HG03045 (cell line): Measurements from ENCODE around the gene GH1.

Source experiments
- ATAC-seq: cut with Tn5 transposase; IDR thresholded peaks from one replicate; pipeline ENCODE4 v1.9.1; 2021; ENCODE audit warnings: mild to moderate bottlenecking, moderate library complexity; ENCODE audit not compliant: unreplicated experiment

Gene GH1

DNA sequence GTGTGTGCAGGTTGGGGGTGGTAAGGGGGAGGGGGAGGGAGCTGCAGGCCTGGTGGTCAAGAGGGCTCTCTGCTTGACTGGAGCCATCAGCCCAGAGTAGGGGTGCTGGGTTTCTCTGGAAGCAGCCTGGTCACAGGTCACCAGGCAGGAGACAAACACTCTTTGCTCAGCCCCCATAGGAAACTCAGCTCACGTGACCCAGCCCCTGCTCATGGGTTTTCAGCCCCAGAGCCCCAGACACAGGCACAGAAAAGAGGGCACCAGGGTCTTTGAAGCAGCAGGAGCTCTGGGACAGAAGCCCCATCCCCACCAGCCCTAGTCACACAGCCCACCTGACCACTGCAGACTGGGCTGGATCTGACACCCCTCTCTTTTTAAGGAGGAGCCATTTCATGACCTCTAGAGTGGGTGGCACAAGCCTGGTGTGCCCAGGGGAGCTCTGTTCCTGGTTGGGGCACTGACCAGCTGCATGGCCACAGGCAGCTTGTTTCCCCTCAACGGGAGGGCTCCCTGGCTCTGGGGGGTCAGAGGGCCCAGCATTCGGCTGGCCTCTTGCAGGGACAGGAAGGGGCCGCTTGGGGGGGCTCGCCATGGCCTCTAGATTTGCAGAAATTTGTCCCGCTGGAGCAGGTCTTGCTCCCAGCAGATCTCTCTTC lies 27.3 kb upstream of the GH1 start:
- ATAC-seq: no peak

DNA sequence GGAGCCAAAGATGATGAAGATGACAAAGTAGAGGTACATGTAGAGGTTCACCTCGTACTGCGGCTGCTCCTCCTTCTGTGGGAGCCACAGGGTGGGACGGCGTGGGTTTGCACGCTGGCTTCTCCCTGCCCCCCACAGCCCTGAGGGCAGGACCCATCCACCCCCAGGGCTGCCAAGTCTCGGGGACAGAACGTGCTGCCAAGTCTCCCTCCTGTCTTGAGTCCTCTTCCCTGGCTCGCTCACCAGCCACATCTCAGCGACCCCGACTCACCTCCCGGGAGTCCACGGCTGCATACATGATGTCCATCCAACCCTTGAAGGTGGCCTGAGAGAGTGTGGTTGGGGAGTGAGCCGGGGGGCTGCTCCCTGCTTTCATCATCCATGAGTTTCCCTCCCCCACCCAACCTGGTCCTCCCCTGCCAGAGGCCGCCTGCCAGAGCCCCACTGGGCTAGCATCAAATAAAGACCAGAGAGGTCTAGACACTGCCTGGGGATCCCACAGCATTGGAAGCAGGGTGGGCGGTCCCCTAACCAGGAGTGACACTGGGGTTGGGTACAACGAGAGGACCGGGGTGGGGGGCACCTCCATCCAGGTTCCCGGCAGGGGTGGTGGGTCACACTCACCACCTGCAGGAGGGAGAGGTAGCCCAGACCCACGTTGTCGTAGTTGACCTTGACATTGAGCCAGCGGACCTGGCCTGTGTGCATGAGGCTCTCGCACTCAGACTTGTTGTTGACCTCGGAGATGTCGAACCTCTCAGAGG lies 26.3 kb upstream of the GH1 start:
- ATAC-seq: no peak

DNA sequence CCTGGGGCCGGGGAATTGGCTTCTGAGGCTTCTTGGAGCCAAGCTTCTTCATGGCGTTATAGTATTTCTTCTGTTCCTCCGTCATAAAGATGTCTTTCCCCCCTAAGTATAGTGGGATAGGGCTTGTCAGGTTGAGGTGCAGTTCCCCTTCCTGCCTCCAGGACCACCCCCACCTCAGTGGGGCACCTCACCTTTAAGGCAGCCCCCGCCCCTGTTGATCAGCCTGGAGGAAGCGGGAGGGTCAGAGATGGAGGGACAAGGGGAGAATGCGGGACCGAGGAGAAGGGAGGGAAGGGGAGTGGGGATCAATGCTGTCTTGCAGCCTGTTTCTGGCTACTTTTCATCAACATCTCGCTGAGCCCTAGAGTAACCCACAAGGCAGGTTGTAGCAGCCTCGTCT lies 25.1 kb upstream of the GH1 start:
- ATAC-seq: no peak

DNA sequence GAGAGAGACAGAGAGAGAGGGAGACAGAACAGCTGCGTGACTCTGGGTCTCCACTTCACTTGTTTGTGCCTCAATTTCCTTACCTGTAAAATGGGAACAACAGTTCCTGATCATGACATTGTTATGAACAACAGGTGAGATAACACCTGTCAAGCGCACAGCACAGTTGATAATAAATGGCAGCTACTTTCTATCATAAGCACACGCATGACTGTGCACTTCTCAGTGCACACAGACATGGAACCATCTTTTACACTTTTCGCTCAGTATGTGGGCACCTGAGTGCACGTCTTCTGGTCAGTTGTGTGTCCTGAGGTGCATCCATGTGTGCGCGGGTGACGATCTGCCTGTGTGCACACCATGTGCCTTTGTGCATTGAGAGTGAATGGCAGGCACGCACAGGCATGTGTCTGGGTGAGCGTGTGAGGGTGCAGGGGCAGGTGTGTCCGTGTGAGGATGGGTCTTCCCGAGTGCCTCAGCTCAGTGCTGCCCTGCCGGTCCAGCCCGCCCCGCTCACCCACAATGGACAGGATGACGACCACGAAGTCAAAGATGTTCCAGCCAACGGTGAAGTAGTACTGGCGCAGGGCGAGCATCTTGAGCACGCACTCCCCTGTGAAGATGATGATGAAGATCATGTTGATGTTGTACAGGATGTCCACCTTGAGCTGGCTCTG lies 23.8 kb upstream of the GH1 start:
- no peak for ATAC-seq

DNA sequence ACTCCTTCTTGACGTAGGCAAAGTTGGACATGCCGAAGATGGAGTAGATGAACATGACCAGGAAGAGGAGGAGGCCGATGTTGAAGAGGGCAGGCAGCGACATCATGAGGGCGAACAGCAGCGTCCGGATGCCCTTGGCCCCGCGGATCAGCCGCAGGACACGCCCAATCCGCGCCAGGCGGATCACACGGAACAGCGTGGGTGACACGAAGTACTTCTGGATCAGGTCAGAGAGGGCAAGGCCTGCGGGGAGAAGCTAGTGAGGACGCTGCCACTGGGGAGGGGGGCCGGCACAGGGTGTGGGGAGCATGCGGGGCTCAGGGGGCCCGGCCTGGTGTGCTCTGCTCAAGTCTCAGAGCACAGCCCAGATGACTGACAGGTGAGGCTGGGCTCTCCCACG lies 23.1 kb upstream of the GH1 start:
- no peak for ATAC-seq

DNA sequence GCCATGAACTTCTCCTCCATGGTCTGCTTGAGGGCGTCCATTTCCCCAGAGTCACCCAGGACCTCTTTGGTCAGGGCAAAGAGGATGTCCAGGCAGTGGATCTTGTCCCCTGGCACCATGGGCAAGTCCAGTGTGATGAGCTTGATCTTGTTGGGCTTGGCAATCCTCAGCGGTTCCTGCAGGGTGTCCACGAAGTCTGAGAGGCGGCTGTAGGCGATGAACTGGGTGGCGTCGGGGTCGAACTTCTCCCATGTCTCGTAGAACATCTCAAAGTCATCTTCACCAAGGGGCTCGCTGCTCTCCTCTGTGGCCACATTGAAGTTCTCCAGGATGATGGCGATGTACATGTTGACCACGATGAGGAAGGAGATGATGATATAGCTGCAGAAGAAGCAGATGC lies 22.5 kb upstream of the GH1 start:
- no peak for ATAC-seq

DNA sequence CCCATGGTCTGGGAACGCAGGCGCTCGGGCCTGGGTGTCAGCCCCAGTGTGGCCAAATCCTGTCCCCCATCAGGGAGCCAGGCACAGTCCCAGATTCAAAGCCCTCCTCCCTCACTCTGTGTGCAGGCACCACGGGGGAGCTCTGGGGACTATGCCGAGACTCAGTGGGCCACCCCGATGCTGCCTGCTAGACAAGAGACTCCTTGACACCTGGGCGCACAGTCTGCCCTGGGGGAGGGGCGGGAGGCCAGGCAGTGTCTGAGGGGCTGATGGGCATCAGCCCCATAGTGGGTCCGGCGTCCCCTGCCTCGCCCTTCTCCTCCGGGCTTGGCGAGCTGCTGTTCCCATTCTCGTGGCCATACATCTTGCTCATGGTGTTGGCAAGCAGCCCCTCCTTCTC lies 21.9 kb upstream of the GH1 start:
- ATAC-seq: no peak

DNA sequence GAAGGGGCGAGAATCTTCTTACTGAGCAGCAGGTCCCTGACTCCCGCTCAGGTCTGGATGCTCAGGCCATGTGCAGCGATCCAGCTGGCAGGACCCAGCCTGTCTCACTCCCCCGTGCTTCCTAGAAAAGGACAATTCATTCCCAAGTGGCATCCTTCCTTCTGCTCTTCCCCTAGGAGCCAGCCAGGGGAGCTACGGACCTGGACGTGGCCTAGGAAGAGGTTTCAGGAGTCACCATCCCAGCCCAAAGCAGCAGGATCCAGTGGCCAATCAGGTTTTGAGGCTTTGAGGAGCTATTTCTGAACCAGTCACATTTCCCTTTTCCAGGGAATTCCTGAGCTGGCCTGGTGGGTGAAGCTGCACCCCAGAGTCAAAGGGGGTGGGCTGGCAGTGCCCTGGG lies 21.2 kb upstream of the GH1 start:
- no peak for ATAC-seq

DNA sequence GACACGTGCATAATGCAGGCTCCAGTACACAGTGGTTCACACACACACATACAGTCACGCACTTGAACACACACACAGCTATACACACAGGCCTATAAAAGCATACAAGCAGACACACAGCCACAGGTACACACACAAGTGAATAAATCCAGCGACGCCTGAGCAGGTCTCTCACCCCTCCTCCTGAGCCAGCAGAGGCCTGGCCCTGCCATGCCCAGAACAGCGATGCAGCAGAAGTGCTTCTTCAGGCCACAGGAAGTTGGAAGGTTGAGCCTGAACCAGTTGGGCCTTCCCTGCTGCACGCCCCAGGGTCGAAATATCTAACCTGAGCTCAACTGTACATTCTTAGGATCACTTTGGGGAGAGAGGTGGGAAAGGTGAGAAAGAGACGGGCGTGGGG lies 20.8 kb upstream of the GH1 start:
- no peak for ATAC-seq

DNA sequence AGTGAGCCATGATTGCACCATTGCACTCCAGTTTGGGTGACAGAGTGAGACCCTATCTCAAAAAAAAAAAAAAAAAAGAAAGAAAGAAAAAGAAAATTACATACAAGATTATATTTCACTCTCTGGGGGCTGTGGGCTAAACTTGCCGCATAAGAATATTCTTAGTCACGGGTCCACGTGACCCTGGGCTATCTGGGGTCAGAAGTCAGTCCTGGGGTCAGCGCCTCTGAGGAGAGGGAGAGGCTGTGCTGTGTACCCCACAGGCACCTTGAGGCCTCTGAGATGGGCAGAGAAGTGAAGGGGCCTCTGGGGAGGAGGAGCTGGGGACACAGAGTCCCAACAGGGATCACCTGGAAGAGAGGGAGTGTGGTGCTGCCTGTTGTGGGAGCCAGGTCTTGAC lies 19.3 kb upstream of the GH1 start:
- ATAC-seq: no peak

DNA sequence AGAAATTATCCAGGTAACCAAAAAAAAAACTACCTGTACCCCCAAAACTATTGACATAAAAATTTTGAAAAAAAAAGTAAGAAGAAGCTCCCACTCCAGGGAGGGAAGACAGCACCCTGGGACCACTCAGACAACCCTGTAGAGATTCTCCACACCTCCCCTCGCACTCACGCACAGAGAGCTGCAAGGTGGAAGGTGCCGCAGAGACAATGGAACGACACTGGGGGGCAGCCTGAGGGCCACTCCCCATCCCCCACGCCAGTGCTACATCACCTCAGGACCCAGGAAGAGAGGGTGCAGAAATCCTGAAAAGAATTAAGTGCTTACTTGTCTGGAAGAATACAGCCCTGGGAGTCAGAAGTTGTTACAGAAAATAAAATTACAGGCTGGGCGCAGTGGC lies 18.7 kb upstream of the GH1 start:
- ATAC-seq: no peak

DNA sequence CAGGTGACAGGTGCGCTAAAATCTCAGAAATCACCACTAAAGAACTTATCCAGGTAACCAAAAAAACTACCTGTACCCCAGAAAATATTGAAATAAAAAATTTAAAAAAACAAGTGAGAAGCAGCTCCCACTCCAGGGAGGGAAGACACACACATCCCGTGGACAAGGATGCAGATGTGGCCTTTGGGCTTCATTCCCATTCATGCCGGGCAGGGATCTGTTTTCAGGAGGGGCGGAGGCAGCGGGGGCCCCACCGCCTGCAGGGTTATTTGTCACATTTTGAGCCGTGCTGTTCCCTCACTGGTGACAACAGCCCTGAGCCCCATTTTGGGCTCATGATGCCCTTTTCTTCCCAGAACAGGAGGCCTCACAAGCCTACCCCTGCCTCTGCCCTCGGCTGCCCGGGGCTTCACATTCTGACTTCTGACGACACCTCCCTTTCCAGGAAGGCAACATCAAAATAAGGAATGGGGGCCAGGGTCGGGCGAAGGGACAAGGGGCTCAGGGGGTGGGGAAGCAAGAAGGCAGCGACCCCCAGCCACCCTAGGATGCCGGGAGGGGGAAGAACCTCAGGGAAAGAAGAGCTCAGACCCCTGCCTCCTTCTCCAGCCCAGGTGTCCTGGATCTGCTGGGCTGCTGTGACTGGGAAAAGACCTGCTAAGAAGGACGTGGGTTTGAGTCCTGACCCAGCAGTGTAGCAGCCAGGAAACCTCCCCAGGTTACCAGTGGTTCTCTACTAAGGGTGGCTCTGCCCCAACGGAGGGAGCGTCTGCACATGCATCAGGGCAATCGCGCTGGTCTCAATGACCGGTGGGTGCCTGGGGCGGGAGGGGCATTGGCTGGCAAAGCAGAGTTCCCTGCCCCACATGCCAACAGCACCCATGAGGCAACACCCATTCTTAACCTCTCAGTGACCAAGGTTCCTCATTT lies 15.8 kb upstream of the GH1 start:
- ATAC-seq: no peak

DNA sequence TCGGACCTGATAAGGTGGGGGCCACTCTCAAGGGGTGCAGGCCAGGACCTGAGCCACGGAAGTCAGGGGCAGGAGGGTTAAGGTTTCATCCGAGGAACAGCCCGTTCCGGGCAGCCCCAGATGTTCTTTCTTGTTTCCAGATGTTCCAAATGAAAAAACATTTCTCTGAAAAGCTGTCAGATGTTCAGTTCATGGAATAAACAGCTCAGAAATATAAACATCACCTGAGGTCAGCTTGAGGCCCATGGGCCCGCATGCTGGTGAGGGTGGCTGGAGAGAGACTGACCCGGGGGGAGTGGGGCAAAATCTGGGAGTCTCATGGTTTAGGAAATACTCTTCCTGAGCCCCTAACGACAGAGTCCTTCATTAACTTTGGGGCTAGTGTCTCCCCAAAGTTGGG lies 15.0 kb upstream of the GH1 start:
- no peak for ATAC-seq

DNA sequence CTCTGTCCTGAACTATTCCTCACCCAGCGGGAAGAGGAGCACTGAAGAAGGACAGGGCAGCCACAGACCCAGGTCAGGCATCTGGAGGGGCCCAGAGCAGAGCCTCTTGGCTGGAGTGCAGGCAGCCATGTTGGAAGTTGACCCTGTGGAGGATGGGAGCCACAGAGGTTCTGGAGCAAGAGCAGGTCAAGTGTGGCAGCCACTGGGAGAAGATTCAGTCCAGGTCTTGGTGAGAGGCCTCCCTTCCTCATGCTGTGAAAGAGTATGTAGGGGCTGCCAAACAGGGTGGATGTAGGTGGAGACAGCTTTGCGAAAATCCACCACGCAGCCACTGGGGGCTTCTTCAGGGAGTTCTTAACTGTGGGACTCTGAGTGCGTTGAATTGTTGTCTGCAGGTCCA lies 14.1 kb upstream of the GH1 start:
- no peak for ATAC-seq

DNA sequence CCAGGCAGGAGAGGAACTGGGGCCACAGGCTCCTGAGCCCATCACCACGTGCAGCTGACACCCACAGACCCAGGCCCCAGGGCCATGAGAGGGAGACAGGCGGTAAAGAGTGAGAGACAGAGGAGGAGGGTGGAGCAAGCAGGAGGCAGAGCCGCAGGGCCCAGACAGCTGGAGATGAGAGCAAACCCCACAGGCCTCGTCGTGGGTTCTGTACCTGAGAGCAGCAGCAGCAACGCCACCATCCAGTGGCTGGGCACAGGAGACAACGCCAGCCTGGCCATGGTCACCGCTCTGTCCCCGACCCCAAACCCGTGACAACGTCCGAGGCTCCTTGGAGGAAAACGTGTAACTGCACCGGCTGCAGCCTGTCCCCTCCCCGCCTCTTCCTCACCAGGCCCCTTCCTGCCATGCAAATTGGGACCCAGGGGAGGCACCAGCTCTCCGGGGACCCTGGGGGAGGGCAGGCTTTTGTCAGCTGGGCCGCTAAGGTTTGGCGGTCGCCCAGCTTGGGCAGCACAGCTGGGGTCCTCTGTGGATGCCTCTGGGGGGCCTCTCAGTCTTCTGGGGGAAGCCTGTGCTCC lies 13.4 kb upstream of the GH1 start, which contains the start of gene CD79B:
CD79B (minus strand) TSS at position 351 of the 581 bp plus-strand sequence; CDS start at position 281, 70 bp downstream.
- peak; percentile 73 for ATAC-seq

DNA sequence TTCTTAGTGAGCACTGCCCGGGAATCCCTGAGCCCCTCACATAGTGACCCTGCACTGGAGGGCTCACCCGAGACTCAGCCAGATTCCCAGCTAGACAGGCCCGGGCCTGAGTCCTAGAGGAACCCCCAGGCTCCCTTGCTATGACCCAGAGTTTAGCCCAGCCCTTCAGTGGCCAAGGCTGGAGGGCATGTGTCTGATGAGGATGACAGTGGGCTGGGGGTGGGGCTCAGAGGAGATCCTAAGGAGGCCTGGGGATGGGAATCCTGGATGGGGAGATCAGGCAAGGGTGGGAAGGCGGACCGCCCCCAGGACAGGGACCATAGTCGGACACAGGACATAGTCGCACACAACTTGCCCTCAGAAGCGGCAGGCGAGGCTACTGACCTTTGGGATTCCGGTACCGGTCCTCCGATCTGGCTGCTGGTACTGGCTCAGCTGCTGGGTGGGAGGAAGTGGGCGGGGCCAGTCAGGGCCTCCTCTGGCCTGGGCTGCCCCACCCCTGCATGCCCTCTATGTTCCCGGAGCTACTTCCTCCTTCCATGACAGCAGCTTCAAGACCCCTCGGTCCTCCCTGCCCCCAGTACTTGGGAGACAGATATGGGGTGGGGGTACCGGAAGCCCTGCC lies 12.4 kb upstream of the GH1 start:
- ATAC-seq: no peak

DNA sequence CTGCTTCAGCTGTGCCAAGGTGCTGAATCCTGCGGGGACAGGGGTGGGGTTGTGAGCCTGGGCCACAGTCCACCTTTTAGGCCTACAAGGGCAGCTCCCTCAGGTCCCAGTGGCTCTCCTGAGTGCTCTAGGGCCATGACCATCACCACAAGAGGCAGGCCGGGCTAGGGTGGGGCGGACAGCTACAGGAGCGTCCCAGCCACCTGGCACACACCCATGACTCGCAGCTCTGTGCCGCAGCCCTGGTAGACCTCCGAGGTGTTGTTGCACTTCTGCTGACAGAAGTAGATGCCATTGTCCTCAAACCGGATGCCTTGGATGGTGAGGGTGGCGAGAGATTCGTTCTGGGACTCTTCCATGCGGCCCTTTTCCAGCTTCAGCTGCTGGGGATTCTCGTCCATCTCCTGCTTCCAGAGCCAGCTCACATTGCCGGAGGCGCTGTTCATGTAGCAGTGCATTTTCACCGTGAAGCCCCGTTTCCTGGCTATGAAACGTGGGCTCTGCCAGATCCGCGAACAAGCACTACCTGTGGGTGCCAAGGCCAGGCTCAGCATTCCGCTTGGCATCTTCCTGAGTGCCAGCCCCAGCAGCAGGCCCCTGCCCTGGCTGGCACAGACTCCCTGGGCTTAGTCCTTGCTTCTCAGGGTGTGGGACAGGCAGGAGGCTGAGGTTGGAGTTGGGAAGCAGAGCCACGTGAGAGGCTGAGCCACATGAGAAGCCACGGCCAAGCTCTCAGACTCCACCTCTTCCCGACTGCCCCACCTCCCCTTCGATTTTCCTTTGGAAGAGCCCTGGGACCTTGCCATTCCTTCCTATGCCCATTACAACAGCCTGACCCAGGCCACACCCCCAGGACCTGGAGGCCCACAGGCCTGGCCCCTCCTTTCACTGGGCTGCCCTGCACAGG lies 11.5 kb upstream of the GH1 start:
- ATAC-seq: no peak

DNA sequence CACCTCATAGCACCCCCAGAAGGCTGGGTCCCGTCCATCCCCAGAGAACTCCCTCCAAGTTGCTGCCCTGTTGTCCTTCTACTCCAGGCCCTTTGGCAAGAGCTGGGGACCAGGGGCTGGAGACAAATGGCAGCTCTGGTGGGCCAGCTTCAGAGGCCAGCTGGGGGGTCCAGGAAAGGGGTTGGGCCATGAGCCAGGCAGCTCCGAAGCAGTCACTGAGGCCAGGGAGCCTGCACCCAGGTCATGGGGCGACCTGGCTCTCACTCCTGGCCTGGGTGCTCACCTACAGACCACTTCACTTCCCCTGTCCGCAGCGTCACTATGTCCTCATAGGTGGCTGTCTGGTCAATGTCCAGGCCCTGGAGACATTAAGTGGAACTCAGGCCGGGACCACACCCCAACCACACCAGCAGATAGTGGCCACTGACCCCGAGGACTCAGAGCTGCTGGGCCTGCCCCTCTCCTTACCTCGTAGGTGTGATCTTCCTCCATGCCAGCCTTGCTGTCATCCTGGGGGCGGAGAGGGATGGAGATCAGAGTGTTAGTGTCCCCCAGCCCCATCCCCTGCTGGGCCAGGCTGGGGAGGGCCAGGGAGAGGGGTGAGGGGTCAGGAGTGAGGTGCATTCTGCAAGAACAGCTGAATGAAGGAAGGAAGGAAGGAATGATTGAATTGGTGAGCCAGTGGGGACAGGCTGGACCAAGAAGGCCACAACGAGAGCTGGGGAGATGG lies 10.5 kb upstream of the GH1 start:
- ATAC-seq: no peak
